Stimulated activated CD4-positive, alpha-beta T cell treated with anti-CD3 and anti-CD28 coated beads, Interleukin-1b, Interleukin-23, amount 100 ng/mL, for 48 hours (primary cell): ENCODE data around the gene C16orf74.

ENCODE experiments used
- DNase-seq: peaks from one replicate; pipeline ENCODE4 v3.0.0-alpha.2; 2020

The C16orf74 gene

GRCh38 chr16:85750827-85751697 is at the start of gene C16orf74:
TSS of gene C16orf74 (minus strand) at chr16:85751096. CDS start at chr16:85735217, 15,879 bp downstream.
- DNase-seq, result no peak

- DNase-seq, result peak; percentile 17
These were observed 49.4 kb upstream of the C16orf74 start for GRCh38 chr16:85800321-85800669.

- DNase-seq, result peak; percentile 94
These were observed 48.8 kb upstream of the C16orf74 start, which contains the start of the genes COX4I1 and EMC8 for GRCh38 chr16:85799497-85800320. TSS of gene COX4I1 (plus strand) at chr16:85799695. CDS start at chr16:85801206, 1,511 bp downstream. TSS of gene EMC8 (minus strand) at chr16:85799544. CDS start at chr16:85799295, 249 bp downstream.

GRCh38 chr16:85798901-85799496 is 48.1 kb upstream of the C16orf74 start:
- DNase-seq, result peak; percentile 36

GRCh38 chr16:85798283-85798776 is 47.4 kb upstream of the C16orf74 start:
- DNase-seq, result no peak

GRCh38 chr16:85796599-85796998 is 45.7 kb upstream of the C16orf74 start:
- DNase-seq, result no peak

GRCh38 chr16:85796152-85796551 is 45.3 kb upstream of the C16orf74 start:
- DNase-seq, result no peak

GRCh38 chr16:85794696-85795095 is 43.8 kb upstream of the C16orf74 start:
- no peak for DNase-seq

GRCh38 chr16:85793662-85794298 is 42.9 kb upstream of the C16orf74 start:
- DNase-seq, result no peak

- no peak for DNase-seq
These were observed 38.9 kb upstream of the C16orf74 start for GRCh38 chr16:85789773-85790172.

GRCh38 chr16:85788819-85789218 is 37.9 kb upstream of the C16orf74 start:
- DNase-seq, result no peak

- DNase-seq, result no peak
These were observed 35.0 kb upstream of the C16orf74 start for GRCh38 chr16:85785927-85786326.

GRCh38 chr16:85784813-85785212 is 33.9 kb upstream of the C16orf74 start:
- DNase-seq, result no peak

- no peak for DNase-seq
These were observed 32.5 kb upstream of the C16orf74 start for GRCh38 chr16:85783441-85783840.

- no peak for DNase-seq
These were observed 31.6 kb upstream of the C16orf74 start for GRCh38 chr16:85782451-85782850.

- DNase-seq, result no peak
These were observed 30.9 kb upstream of the C16orf74 start for GRCh38 chr16:85781695-85782370.

GRCh38 chr16:85781156-85781555 is 30.3 kb upstream of the C16orf74 start:
- DNase-seq, result no peak

GRCh38 chr16:85780281-85780680 is 29.4 kb upstream of the C16orf74 start:
- no peak for DNase-seq

- no peak for DNase-seq
These were observed 28.0 kb upstream of the C16orf74 start for GRCh38 chr16:85778873-85779272.

GRCh38 chr16:85777583-85778310 is 26.9 kb upstream of the C16orf74 start:
- no peak for DNase-seq

- no peak for DNase-seq
These were observed 23.9 kb upstream of the C16orf74 start for GRCh38 chr16:85774811-85775210.
